Stimulated activated CD4-positive, alpha-beta T cell treated with anti-CD3 and anti-CD28 coated beads, Interleukin-4, amount 100 ng/mL, for 48 hours (primary cell): ENCODE data around the gene EIF4G2.

Experiments
- DNase-seq, 2 donors: peaks; one replicate each; pipeline ENCODE4 v3.0.0-alpha.2; 2020; ENCODE audit warnings: low read depth in 2 of 2

The EIF4G2 gene

DNA sequence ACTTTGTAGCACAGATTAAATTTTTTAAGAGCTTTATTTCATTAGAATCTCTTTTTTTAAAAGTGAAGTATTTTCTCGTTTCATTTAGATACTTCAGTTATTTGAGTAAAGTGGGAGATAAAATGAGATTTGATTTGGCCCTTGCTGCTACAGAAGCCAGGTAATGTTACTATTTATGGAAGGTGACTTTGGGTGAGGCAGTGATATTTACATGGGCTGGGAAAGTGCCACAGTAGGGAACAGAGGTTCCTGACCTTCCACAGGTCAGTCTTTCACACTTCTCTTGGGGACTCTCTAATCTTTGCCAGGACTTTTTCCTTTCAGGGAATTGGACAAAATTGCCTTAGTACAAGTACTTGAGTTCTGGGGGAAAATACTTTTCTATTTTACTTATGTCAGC is 37.3 kb downstream of the EIF4G2 start:
- no peak for DNase-seq

GRCh38 chr11:10770626-10771254 is 38.0 kb downstream of the EIF4G2 start:
- peak in 1 of 2 donors; percentile 16 for DNase-seq

DNA sequence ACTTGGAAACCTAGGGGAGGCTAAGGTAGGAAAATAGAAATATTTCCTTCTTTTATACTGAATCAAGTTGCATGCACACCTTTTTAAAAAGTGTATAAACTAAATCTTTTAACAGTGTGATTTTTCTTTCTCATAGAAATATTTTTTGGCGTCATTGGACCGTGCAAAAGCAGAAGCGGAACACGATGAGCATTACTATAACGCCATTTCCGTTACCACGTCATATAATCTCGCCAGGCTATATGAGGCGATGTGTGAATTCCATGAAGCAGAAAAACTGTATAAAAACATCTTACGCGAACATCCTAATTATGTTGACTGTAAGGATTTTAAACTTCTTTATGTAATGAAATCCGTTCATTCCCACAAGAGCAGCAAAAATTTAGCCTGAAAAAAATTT is 44.3 kb downstream of the EIF4G2 start:
- no peak for DNase-seq

DNA sequence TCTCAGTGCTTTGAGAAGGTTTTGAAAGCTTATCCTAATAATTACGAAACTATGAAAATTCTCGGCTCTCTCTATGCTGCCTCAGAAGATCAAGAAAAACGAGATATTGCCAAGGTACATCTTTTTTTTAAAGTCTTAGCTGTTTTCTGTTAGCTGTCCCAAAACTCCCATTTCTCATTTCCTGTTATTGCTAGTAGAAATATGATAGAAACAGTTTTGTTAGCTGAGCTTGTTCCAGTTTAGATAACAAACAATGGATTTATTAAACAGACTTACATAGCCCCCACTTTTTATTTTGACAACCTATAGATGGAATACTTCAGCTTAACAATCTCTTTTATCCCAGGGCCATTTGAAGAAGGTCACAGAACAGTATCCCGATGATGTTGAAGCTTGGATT is 45.0 kb downstream of the EIF4G2 start:
- no peak for DNase-seq

DNA sequence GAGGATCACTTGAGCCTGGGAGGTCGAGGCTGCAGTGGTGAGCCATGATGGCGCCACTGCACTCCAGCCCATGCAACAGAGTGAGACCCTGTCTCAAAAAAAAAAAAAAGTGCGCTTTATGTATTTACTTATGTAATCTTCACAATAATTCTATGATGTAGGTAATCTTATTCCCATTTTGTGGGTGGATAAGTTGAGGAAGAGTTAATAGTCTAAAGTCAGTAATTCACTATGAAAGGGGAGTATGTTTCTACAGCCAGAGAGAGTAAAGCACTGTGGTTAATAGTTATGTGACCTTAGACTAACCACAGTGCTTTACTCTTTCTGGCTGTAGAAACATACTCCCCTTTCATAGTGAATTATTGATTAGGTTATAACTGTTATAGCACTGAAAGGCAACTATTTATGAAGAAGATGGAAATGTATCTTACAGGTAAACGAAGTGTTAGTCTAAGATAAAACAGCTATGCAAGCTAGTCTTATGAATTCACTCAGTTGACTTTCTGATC is 45.8 kb downstream of the EIF4G2 start:
- DNase-seq: no peak

- no peak for DNase-seq
These were observed 46.5 kb downstream of the EIF4G2 start for GRCh38 chr11:10762185-10762584.

- DNase-seq: no peak
These were observed 47.5 kb downstream of the EIF4G2 start for GRCh38 chr11:10761085-10761698.

DNA sequence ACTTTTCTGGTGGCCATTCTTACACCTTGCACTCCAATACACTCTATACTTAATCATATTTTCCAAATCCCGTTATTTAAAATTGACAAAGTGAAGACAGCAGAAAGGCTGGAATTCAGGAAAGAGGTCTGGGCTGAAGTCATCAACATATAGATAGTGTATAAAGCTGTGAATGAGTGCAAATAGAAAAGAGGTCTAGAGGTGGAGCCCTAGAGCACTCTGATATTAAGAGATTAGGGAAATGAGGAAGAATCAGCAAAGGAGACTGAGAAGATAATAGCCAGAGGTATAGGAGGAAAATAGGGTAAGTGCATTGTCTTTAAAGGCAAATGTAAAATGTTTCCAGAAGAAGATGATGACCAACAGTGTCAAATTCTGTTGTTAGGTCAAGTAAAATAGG is 49.8 kb downstream of the EIF4G2 start:
- DNase-seq: no peak

- no peak for DNase-seq
These were observed 56.2 kb downstream of the EIF4G2 start for GRCh38 chr11:10752486-10752885.

DNA sequence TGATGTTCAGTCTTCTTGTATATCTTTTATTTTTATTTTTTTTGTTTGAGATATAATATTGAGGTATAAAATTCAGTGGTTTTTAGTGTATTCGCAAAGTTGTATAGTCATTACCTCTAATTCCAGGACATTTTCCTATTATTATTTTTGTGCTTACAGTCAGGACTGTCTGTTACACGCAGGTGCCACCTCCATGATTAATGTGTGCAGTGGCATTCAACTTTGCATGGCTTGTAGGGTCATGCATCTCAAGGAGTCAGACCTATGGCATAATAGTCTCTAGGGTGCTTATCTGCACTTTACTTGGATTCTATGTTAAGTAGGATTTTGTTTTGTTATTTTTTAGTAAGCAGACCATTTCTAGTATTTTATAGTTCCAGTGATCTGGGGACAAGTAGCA is 56.7 kb downstream of the EIF4G2 start:
- no peak for DNase-seq

- no peak for DNase-seq
These were observed 57.2 kb downstream of the EIF4G2 start for GRCh38 chr11:10751581-10751940.

DNA sequence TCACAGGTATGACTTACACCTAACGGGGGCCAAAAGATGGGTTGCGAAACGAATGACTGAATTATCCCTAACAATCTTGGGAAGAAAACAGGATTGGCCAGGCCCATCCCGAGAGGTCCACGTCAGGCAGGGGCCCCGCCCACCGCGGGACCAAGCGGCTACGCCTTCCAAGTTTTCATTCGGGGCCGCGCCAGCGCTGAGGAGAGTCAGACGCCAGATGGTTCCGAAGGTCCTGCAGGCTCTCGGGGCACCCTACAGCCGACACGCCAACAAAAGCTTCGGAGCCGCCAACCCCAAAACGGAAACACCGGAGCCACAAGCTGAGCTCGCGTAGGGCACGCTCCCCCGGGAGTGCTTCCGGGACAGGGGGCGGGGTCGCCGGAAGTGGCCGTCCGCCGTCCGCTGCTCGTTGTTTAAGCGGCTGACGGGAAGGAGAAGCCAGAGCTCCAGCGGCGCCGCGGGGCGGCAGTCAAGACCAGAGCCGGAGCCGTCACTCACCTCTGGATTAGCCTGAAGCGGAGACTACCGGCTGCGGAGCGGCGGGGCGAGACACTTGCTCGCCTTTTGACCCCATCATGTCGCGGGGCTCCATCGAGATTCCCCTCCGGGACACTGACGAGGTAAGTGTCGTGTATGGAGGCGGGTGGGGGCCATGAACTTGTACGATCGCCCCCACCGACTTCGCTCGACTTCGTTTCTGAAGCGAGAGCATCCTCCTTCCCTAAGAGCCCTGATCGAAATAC is 57.7 kb downstream of the EIF4G2 start, which contains the start of gene CTR9:
TSS of gene CTR9 (plus strand) at position 409 of the 743 bp plus-strand sequence. CDS start at position 576, 167 bp downstream.
- peak; percentile 89 to 91 for DNase-seq

- DNase-seq: no peak
These were observed 59.2 kb downstream of the EIF4G2 start for GRCh38 chr11:10749476-10749875.

- no peak for DNase-seq
These were observed 61.0 kb downstream of the EIF4G2 start for GRCh38 chr11:10747733-10748132.
